Suprapubic skin (tissue), 2 donors: Measurements from ENCODE around the gene PGM2L1.

Experiments used
- EP300 ChIP-seq: sonication (generic); formaldehyde crosslinking; IDR thresholded peaks from one replicate; pipeline ENCODE4 v1.6.1; 2017; ENCODE audit warnings: antibody characterized with exemption
- POLR2A ChIP-seq, 2 donors: fragments of 450-650 bp; IDR thresholded peaks; one replicate each; pipeline ENCODE4 v1.6.1; 2017; ENCODE audit warnings: antibody characterized with exemption in 2 of 2, mild to moderate bottlenecking in 2 of 2, moderate library complexity in 2 of 2

DNA sequence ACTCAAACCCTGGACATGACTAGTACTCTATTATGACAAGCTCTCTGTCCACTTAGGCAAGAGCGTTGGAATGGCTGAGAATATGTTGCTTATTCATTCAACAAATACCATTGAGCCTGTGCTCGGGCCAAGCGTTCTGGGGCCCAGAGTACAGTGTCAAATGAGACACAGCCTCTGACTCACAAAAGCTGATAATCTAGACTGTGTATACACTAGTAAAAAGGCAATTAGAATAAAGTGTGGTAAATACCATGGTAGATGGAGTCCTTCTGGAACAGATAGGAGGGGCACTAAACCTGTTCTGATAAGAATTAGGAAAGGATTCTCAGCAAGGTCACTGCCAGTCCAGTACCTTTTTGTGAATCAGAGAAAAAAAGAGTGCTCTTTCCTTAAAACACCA lies 44.4 kb upstream of the PGM2L1 start:
- TF ChIP-seq POLR2A (IDR thresholded peaks at IDR 0.05) (no peak), EP300 (no peak)
